HEK293 (cell line): ENCODE data around the gene SSX1.
"Not testable (repeated sequence)": the region's sequence is repeated elsewhere in the genome, so short reads cannot be mapped to it uniquely, and the experiment has no call there.

ENCODE experiments used
- CTCF ChIA-PET: fragments of 350-600 bp; formaldehyde crosslinking; extraction: SDS; loops from one replicate; lab custom pipeline; 2021; ENCODE audit warnings: antibody characterized with exemption; lab: Yijun Ruan, JAX
- POLR2A ChIA-PET: fragments of 300-600 bp; formaldehyde crosslinking; extraction: SDS; loops from one replicate; lab custom pipeline; 2020; ENCODE audit warnings: antibody characterized with exemption, inconsistent platforms; lab: Yijun Ruan, JAX
- H3K27ac ChIP-seq: fragments of 200-500 bp; sonication (Bioruptor generic); 2 replicates; pipeline ENCODE4 v1.5.1; 2014; ENCODE audit warnings: low read depth, low read length, control low read depth, inconsistent platforms; ENCODE audit errors: extremely low read depth
- H3K36me3 ChIP-seq, 2 experiments: fragments of 200-500 bp in 1 of 2; sonication (Bioruptor generic) in 1 of 2; 1 replicate in 1 of 2; 2 replicates in 1 of 2; pipeline ENCODE4 v1.5.1; 2014 to 2017; ENCODE audit warnings: inconsistent platforms in 2 of 2, low read length in 2 of 2; ENCODE audit not compliant: control insufficient read depth in 2 of 2, insufficient read depth in 1 of 2
- H3K4me1 ChIP-seq: fragments of 200-500 bp; sonication (Bioruptor generic); 2 replicates; pipeline ENCODE4 v1.5.1; 2014; ENCODE audit warnings: mild to moderate bottlenecking, low read length, inconsistent platforms; ENCODE audit not compliant: control insufficient read depth, insufficient read depth
- H3K4me3 ChIP-seq: 2 replicates; pipeline ENCODE4 v1.5.1; 2011; ENCODE audit warnings: low read depth, mild to moderate bottlenecking, control low read depth, low read length, moderate library complexity
- H3K9me3 ChIP-seq: fragments of 200-500 bp; sonication (Bioruptor generic); 2 replicates; pipeline ENCODE4 v1.5.1; 2014; ENCODE audit warnings: low read depth, low read length, inconsistent platforms; ENCODE audit not compliant: control insufficient read depth, insufficient read depth
- GLIS1 ChIP-seq: fragments of 450-650 bp; formaldehyde crosslinking; IDR thresholded peaks from 2 replicates; pipeline ENCODE4 v1.5.1; 2016; ENCODE audit warnings: missing biosample characterization, missing genetic modification characterization
- KLF9 ChIP-seq: fragments of 450-650 bp; formaldehyde crosslinking; IDR thresholded peaks from 2 replicates; pipeline ENCODE4 v1.5.1; 2016; ENCODE audit warnings: missing biosample characterization, missing genetic modification characterization, low read depth
- SCRT1 ChIP-seq: fragments of 450-650 bp; formaldehyde crosslinking; IDR thresholded peaks from 2 replicates; pipeline ENCODE4 v1.5.1; 2016; ENCODE audit warnings: missing biosample characterization, missing genetic modification characterization, borderline replicate concordance
- SP7 ChIP-seq: fragments of 450-650 bp; formaldehyde crosslinking; IDR thresholded peaks from 2 replicates; pipeline ENCODE4 v1.5.1; 2016; ENCODE audit warnings: missing biosample characterization, missing genetic modification characterization
- ZBTB8A ChIP-seq: fragments of 450-650 bp; formaldehyde crosslinking; IDR thresholded peaks from 2 replicates; pipeline ENCODE4 v1.5.1; 2016; ENCODE audit warnings: missing biosample characterization, missing genetic modification characterization
- TF ChIP-seq, protein P1 (sequence below): fragments of 450-650 bp; formaldehyde crosslinking; IDR thresholded peaks from 2 replicates; pipeline ENCODE4 v1.5.1; 2016; ENCODE audit warnings: missing biosample characterization, missing genetic modification characterization
- TF ChIP-seq, protein P2 (sequence below): fragments of 450-650 bp; formaldehyde crosslinking; IDR thresholded peaks from 2 replicates; pipeline ENCODE4 v1.5.1; 2016; ENCODE audit warnings: missing biosample characterization, missing genetic modification characterization
- TF ChIP-seq, protein P3 (sequence below): fragments of 450-650 bp; formaldehyde crosslinking; IDR thresholded peaks from 2 replicates; pipeline ENCODE4 v1.5.1; 2017; ENCODE audit warnings: missing biosample characterization, missing genetic modification characterization

The SSX1 gene

DNA sequence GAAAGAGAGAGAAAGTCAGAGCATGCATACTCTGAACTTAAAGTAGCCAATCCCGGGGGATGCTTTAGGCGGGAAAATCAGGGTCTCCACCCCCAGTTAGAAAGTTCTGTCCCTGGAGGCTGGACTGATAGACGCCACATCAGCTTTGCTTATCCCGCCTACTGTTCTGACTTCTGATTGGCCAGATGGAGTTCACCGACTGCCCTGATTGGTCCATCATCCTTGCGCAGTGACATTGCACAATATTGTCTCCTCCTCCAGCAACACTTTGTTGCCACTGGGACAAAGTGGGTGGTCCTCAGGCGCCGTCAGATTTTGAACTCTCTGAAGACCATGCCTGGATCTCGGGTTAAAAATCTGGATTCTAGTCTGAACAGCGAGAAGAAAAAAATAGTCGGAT is 51.0 kb downstream of the SSX1 start:
- TF ChIP-seq, protein P1, sequence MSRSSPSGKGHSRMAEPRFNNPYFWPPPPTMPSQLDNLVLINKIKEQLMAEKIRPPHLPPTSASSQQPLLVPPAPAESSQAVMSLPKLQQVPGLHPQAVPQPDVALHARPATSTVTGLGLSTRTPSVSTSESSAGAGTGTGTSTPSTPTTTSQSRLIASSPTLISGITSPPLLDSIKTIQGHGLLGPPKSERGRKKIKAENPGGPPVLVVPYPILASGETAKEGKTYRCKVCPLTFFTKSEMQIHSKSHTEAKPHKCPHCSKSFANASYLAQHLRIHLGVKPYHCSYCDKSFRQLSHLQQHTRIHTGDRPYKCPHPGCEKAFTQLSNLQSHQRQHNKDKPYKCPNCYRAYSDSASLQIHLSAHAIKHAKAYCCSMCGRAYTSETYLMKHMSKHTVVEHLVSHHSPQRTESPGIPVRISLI (tag by site-specific recombination): no peak
- no peak for TF ChIP-seq KLF9
- TF ChIP-seq, protein P2, sequence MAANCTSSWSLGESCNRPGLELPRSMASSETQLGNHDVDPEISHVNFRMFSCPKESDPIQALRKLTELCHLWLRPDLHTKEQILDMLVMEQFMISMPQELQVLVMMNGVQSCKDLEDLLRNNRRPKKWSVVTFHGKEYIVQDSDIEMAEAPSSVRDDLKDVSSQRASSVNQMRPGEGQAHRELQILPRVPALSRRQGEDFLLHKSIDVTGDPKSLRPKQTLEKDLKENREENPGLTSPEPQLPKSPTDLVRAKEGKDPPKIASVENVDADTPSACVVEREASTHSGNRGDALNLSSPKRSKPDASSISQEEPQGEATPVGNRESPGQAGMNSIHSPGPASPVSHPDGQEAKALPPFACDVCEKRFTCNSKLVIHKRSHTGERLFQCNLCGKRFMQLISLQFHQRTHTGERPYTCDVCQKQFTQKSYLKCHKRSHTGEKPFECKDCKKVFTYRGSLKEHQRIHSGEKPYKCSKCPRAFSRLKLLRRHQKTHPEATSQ (tag by site-specific recombination): no peak
- no peak for TF ChIP-seq GLIS1
- TF ChIP-seq, protein P3, sequence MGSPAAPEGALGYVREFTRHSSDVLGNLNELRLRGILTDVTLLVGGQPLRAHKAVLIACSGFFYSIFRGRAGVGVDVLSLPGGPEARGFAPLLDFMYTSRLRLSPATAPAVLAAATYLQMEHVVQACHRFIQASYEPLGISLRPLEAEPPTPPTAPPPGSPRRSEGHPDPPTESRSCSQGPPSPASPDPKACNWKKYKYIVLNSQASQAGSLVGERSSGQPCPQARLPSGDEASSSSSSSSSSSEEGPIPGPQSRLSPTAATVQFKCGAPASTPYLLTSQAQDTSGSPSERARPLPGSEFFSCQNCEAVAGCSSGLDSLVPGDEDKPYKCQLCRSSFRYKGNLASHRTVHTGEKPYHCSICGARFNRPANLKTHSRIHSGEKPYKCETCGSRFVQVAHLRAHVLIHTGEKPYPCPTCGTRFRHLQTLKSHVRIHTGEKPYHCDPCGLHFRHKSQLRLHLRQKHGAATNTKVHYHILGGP (tag by site-specific recombination): no peak
- no peak for TF ChIP-seq SP7 (tag by site-specific recombination)
- no peak for TF ChIP-seq ZBTB8A (tag by site-specific recombination)
- no peak for TF ChIP-seq SCRT1 (tag by site-specific recombination)

DNA sequence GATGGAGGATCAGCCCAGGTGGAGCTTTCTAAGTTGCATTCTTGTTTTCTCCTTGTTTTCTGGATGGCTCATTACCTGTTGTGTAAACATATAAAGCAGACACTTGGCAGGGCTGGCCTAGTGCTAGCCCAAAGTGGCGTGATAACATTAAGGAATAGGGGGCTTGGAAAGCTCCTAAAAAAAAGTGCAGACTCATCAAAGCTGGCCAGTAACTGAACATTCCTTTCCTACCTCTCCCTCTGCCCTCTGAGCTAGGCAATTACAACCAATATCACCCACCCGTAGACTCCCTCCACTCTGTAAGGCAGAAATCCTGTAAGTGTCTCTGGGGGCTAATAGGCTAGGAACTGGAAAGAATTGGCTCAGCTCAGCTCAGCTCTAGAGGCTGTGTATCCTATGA is 58.8 kb downstream of the SSX1 start:
- POLR2A ChIA-PET, H3K4me1 ChIP-seq, H3K27ac ChIP-seq, H3K9me3 ChIP-seq, H3K36me3 ChIP-seq, CTCF ChIA-PET, H3K4me3 ChIP-seq: not testable (repeated sequence)

More for the DNA sequence above, 51.0 kb downstream of the SSX1 start:
- Histone ChIP-seq H3K4me3 (no peak overlapping the region), H3K9me3 (no peaks in the 10 kb centered on the region), H3K36me3 (no peaks in the 10 kb centered on the region), H3K27ac (no peak overlapping the region), H3K4me1 (no peaks in the 10 kb centered on the region)
- ChIA-PET POLR2A (no interaction called here), CTCF (no interaction called here)
